WTC11 (cell line): ENCODE data around the gene KCNJ13. TPM values are rescaled to one million over a fixed set of nuclear protein-coding genes. Genes with fewer than 3 reads are reported as not detected.

ENCODE experiments used
- ATAC-seq: fragments of 200-7000 bp; cut with Tn5 transposase; 2 replicates; pipeline ENCODE4 v1.10.0; 2021; ENCODE audit warnings: mild to moderate bottlenecking, moderate library complexity
- CTCF ChIA-PET: fragments of 300-600 bp; sonication (Branson Sonifier 250); formaldehyde crosslinking; loops from one replicate; lab custom pipeline; 2021; ENCODE audit warnings: antibody characterized with exemption; lab: Charles Lee
- POLR2A ChIA-PET: fragments of 350-600 bp; sonication (Branson Sonifier 250); formaldehyde crosslinking; loops from one replicate; lab custom pipeline; 2021; ENCODE audit warnings: antibody characterized with exemption; lab: Charles Lee
- DNase-seq: peaks from one replicate; pipeline ENCODE4 v3.0.0; 2021; ENCODE audit warnings: low spot score
- H3K27ac Mint-ChIP-seq: 2 replicates; pipeline ENCODE4 v1.8.0; 2021; ENCODE audit warnings: mixed read lengths
- H3K27me3 Mint-ChIP-seq: 2 replicates; pipeline ENCODE4 v1.8.0; 2021; ENCODE audit warnings: low read depth, mild to moderate bottlenecking, moderate library complexity, mixed read lengths
- H3K36me3 Mint-ChIP-seq: 2 replicates; pipeline ENCODE4 v1.8.0; 2021; ENCODE audit warnings: mixed read lengths
- H3K4me1 Mint-ChIP-seq: 2 replicates; pipeline ENCODE4 v1.8.0; 2022; ENCODE audit warnings: mixed read lengths
- H3K4me3 Mint-ChIP-seq: 2 replicates; pipeline ENCODE4 v1.8.0; 2021; ENCODE audit warnings: mild to moderate bottlenecking, moderate library complexity, mixed read lengths
- H3K9me3 Mint-ChIP-seq: 2 replicates; pipeline ENCODE4 v1.8.0; 2021; ENCODE audit warnings: mixed read lengths
- FOXJ3 ChIP-seq: sonication (generic); formaldehyde crosslinking; IDR thresholded peaks from 2 replicates; pipeline ENCODE4 v1.9.0; 2021; ENCODE audit warnings: missing genetic modification reagents, mild to moderate bottlenecking, borderline replicate concordance
- GTF2I ChIP-seq: fragments of 250-450 bp; sonication (Bioruptor Pico); conservative IDR thresholded peaks from 2 replicates; pipeline ENCODE4 v1.4.0; 2021; ENCODE audit warnings: mild to moderate bottlenecking
- HMGA2 ChIP-seq: fragments of 250-450 bp; sonication (Bioruptor Pico); IDR thresholded peaks from 2 replicates; pipeline ENCODE4 v1.4.0; 2021; ENCODE audit warnings: mild to moderate bottlenecking, moderate library complexity
- JAZF1 ChIP-seq: fragments of 250-450 bp; sonication (Bioruptor Pico); IDR thresholded peaks from 2 replicates; pipeline ENCODE4 v1.9.0; 2021; ENCODE audit warnings: moderate library complexity, mild to moderate bottlenecking, inconsistent platforms
- NFATC4 ChIP-seq: fragments of 250-450 bp; sonication (Bioruptor Pico); IDR thresholded peaks from 2 replicates; pipeline ENCODE4 v1.9.0; 2021; ENCODE audit warnings: mild to moderate bottlenecking
- NFYB ChIP-seq: sonication (generic); formaldehyde crosslinking; conservative IDR thresholded peaks from 2 replicates; pipeline ENCODE4 v1.8.0; 2022; ENCODE audit warnings: low read depth, missing genetic modification reagents
- TCF7 ChIP-seq: sonication (generic); formaldehyde crosslinking; IDR thresholded peaks from 2 replicates; pipeline ENCODE4 v1.8.0; 2022; ENCODE audit warnings: mild to moderate bottlenecking, low read depth, missing genetic modification reagents, moderate library complexity
- TEAD4 ChIP-seq: sonication (generic); formaldehyde crosslinking; IDR thresholded peaks from 2 replicates; pipeline ENCODE4 v1.8.0; 2022; ENCODE audit warnings: mild to moderate bottlenecking, missing genetic modification reagents
- TP53 ChIP-seq: sonication (generic); formaldehyde crosslinking; IDR thresholded peaks from 2 replicates; pipeline ENCODE4 v1.8.1; 2023; ENCODE audit warnings: mild to moderate bottlenecking, missing genetic modification reagents
- ZNF121 ChIP-seq: sonication (generic); formaldehyde crosslinking; IDR thresholded peaks from 2 replicates; pipeline ENCODE4 v1.8.0; 2023; ENCODE audit warnings: missing genetic modification reagents
- ZNF263 ChIP-seq: sonication (generic); formaldehyde crosslinking; IDR thresholded peaks from 2 replicates; pipeline ENCODE4 v1.8.1; 2022; ENCODE audit warnings: low read depth, mild to moderate bottlenecking, moderate library complexity, missing genetic modification reagents
- ZNF317 ChIP-seq: sonication (generic); formaldehyde crosslinking; IDR thresholded peaks from 2 replicates; pipeline ENCODE4 v1.8.1; 2023; ENCODE audit warnings: low read depth, mild to moderate bottlenecking, moderate library complexity, missing genetic modification reagents, borderline replicate concordance
- ZNF416 ChIP-seq: fragments of 250-450 bp; sonication (Bioruptor Pico); IDR thresholded peaks from 2 replicates; pipeline ENCODE4 v1.9.0; 2021; ENCODE audit warnings: mild to moderate bottlenecking, inconsistent platforms
- total RNA-seq: library from RNA; stranded (reverse); gene quantifications from 3 replicates; pipeline ENCODE4 v1.2.3, GENCODE V29; 2021
- TF ChIP-seq, protein P1 (sequence below): fragments of 250-450 bp; sonication (Bioruptor Pico); IDR thresholded peaks from 2 replicates; pipeline ENCODE4 v1.9.0; 2021; ENCODE audit warnings: mild to moderate bottlenecking
- TF ChIP-seq, protein P2 (sequence below): fragments of 250-450 bp; sonication (Bioruptor Pico); IDR thresholded peaks from 2 replicates; pipeline ENCODE4 v2.1.2; 2022; ENCODE audit warnings: mild to moderate bottlenecking, moderate library complexity
- TF ChIP-seq, protein P3 (sequence below): sonication (generic); formaldehyde crosslinking; IDR thresholded peaks from 2 replicates; pipeline ENCODE4 v1.8.0; 2022; ENCODE audit warnings: mild to moderate bottlenecking, missing genetic modification reagents

Gene KCNJ13
- total RNA-seq, 1 experiment from 2014 or later, result not detected

DNA sequence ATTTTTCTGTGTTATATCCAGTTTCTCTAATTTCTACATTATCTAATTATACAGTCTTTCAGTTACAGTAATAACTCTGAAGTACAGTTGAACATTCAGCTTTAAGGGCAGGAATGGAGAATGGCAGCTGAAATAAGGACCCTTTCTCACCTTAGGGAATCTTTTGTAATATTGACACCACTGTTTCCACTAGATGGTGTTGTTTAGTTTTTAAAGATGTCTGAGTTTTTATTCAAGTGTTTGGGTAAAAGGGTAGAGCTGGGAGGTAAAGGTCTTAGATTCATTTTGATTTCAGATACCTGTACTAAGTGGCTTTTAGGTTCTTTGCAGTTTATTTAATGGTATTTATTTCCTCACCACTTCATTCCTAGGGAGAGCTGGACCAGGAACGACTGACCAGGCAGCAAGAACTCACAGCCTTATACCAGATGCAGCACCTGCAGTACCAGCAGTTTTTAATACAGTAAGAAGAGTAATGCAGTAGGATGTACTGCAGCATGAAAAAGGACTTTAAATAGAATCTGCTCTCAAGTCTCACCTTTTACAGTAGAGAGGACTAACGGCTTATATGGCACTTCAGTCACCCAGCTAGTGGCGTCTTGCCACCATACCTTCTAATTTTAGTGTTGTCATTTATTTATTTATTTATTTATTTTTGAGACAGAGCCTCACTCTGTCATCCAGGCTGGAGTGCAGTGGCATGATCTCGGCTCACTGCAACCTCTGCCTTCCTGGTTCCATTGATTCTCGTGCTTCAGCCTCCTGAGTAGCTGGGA lies 33.2 kb upstream of the KCNJ13 start (continued):
- TF ChIP-seq, protein P1, sequence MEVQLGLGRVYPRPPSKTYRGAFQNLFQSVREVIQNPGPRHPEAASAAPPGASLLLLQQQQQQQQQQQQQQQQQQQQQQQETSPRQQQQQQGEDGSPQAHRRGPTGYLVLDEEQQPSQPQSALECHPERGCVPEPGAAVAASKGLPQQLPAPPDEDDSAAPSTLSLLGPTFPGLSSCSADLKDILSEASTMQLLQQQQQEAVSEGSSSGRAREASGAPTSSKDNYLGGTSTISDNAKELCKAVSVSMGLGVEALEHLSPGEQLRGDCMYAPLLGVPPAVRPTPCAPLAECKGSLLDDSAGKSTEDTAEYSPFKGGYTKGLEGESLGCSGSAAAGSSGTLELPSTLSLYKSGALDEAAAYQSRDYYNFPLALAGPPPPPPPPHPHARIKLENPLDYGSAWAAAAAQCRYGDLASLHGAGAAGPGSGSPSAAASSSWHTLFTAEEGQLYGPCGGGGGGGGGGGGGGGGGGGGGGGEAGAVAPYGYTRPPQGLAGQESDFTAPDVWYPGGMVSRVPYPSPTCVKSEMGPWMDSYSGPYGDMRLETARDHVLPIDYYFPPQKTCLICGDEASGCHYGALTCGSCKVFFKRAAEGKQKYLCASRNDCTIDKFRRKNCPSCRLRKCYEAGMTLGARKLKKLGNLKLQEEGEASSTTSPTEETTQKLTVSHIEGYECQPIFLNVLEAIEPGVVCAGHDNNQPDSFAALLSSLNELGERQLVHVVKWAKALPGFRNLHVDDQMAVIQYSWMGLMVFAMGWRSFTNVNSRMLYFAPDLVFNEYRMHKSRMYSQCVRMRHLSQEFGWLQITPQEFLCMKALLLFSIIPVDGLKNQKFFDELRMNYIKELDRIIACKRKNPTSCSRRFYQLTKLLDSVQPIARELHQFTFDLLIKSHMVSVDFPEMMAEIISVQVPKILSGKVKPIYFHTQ (CRISPR knock-in tag), result no peak
- TF ChIP-seq ZNF121 (CRISPR knock-in tag) (no peak), ZNF416 (CRISPR knock-in tag) (no peak), NFATC4 (no peak), ZNF317 (CRISPR knock-in tag) (no peak), ZNF263 (CRISPR knock-in tag) (no peak), TCF7 (CRISPR knock-in tag) (no peak)
- TF ChIP-seq, protein P2, sequence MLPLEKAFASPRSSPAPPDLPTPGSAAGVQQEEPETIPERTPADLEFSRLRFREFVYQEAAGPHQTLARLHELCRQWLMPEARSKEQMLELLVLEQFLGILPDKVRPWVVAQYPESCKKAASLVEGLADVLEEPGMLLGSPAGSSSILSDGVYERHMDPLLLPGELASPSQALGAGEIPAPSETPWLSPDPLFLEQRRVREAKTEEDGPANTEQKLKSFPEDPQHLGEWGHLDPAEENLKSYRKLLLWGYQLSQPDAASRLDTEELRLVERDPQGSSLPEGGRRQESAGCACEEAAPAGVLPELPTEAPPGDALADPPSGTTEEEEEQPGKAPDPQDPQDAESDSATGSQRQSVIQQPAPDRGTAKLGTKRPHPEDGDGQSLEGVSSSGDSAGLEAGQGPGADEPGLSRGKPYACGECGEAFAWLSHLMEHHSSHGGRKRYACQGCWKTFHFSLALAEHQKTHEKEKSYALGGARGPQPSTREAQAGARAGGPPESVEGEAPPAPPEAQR, result no peak

DNA sequence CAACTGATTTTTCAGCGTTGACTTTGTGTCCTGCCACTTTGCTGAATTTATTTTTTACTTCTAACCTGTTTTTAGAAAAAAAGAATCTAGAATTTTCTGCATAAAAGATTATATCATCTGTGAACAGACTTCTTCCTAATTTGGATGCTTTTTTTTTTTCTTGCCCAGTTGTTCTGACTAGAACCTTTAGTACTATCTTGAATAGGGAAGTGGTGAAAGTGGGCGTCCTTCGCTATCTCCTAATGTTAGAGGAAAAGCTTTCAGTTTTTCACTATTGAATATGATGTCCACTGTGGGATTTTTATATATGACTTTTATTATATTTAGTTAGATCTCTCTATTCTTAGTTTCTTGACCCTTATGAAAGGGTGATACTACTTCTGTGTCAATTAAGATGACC lies 25.7 kb upstream of the KCNJ13 start:
- no peaks in the 10 kb centered on the region for H3K27me3 Mint-ChIP-seq
- ATAC-seq, result no peak
- peaks cover 38% of the 10 kb centered on the region for H3K36me3 Mint-ChIP-seq
- TF ChIP-seq TP53, result no peak
- no peak for TF ChIP-seq GTF2I (CRISPR knock-in tag)
- no peak for TF ChIP-seq TEAD4 (CRISPR knock-in tag)
- TF ChIP-seq, protein P3, sequence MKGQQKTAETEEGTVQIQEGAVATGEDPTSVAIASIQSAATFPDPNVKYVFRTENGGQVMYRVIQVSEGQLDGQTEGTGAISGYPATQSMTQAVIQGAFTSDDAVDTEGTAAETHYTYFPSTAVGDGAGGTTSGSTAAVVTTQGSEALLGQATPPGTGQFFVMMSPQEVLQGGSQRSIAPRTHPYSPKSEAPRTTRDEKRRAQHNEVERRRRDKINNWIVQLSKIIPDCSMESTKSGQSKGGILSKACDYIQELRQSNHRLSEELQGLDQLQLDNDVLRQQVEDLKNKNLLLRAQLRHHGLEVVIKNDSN, result no peak
- no peak for TF ChIP-seq NFYB (CRISPR knock-in tag)
- H3K9me3 Mint-ChIP-seq, result no peaks in the 10 kb centered on the region
- H3K4me1 Mint-ChIP-seq, result peaks cover 10% of the 10 kb centered on the region
- POLR2A ChIA-PET, result no interaction called here
- no peak overlapping the region for H3K27ac Mint-ChIP-seq
- CTCF ChIA-PET, result no interaction called here
- no peak for DNase-seq
- no peak overlapping the region for H3K4me3 Mint-ChIP-seq

DNA sequence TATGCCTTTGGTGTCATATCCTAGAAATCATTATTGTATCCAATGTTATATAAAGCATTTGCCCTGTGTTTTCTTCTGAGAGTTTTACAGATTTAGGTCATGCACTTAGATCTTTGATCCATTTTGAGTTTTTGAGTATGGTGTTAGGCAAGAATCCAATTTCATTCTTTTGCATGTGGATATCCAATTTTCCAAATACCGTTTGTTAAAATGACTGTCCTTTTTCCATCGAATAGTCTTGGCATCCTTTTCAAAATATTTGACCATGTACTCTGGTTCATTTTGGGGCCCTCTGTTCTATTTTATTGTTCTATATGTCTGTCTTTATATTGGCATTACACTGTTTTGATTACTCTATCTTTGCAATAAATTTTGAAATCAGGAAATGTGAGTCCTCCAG lies 23.8 kb upstream of the KCNJ13 start:
- Mint-ChIP-seq H3K36me3 (peaks cover 46% of the 10 kb centered on the region), H3K4me3 (no peak overlapping the region), H3K27me3 (no peaks in the 10 kb centered on the region), H3K4me1 (peaks cover 10% of the 10 kb centered on the region), H3K27ac (peak overlapping the region; percentile 8; the same call in 1 of the 2 replicates)
- ChIA-PET CTCF (no interaction called here), POLR2A (no interaction called here)
- ATAC-seq, result no peak
- no peak for TF ChIP-seq HMGA2
- TF ChIP-seq FOXJ3, result no peak
- TF ChIP-seq, all 79 proteins: peak for 0
- H3K9me3 Mint-ChIP-seq, result no peaks in the 10 kb centered on the region
- DNase-seq, result no peak

DNA sequence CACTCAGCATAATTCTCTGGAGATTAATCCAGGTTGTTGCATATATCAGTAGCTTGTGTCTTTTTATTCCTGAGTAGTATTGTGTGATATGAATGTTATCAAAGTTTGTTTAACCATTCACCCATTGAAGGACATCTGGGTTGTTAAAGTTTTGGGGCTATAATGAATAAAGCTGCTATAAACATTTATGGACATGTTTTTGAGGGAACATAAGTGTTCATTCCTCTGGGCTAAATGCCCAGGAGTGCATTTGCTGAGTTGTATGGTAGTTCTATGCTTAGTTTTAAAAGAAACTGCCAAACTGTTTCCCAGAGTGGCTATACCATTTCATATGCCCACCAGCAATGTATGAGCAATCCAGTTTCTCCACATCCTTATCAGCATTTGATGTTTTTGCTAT lies 21.8 kb upstream of the KCNJ13 start:
- peaks cover 10% of the 10 kb centered on the region for H3K4me1 Mint-ChIP-seq
- ChIA-PET POLR2A (no interaction called here), CTCF (interaction anchor here (1.1 kb wide), 1 partner anchor 11 kb away, joined by 3 read pairs; no protein-coding TSS in a partner anchor)
- no peak for TF ChIP-seq JAZF1 (CRISPR knock-in tag)
- no peak for DNase-seq
- ATAC-seq, result no peak
- H3K36me3 Mint-ChIP-seq, result peaks cover 50% of the 10 kb centered on the region
- no peaks in the 10 kb centered on the region for H3K27me3 Mint-ChIP-seq
- H3K9me3 Mint-ChIP-seq, result no peaks in the 10 kb centered on the region
- 0 out of 2 replicates have a peak overlapping the region, but pooled peaks have one; percentile 19 for H3K27ac Mint-ChIP-seq
- H3K4me3 Mint-ChIP-seq, result no peak overlapping the region
